22Rv1 (cell line): ENCODE results near the gene IP6K3.
A peak's percentile ranks its signal among the peaks of the same experiment; 100 is the strongest.

ENCODE experiments used
- H3K27ac ChIP-seq: fragments of 450-650 bp; 2 replicates; pipeline ENCODE4 v1.5.1; 2017
- ZFX ChIP-seq: fragments of 450-650 bp; IDR thresholded peaks from 2 replicates; pipeline ENCODE4 v1.6.1; 2017; ENCODE audit warnings: antibody characterized with exemption, borderline replicate concordance
- TF ChIP-seq, protein P1 (sequence below): fragments of 450-650 bp; IDR thresholded peaks from 2 replicates; pipeline ENCODE4 v1.5.1; 2017; ENCODE audit warnings: mild to moderate bottlenecking

Gene IP6K3

DNA sequence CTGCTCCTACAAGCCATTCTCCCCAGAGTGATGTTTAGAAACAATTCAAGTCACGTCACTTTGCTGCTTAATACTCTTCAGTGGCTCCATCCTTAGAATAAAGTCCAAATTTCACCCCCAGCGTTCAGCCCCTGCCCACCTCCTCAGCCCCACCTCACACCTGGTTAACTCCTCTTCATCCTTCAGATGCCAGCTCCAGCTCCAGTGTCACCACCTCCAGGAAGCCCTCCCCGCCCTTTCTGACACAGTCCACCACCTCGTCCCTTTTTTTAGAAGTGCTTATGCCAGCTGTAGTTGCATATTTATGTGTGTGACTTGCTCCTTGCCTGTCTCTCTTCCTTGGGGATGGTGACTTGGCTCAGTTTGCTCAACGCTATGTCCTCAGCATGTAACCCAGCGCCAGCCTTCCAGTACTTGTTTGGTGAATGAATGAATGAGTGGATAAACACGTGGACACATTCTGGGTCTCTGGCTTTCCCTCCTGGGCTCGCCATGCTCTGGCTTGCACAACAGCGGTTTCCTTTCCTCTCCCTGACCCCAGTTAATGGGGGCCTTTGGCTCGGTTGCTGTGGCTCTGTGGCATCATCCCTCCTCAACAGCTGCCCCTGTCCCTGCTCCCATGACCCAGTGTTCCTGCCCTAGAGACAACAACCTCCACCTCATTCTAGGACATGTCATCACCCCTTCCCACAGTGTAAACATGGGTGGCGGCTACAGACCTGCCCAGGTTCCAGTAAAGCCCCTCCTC lies 3.7 kb upstream of the IP6K3 start:
- H3K27ac ChIP-seq, result no peak overlapping the region

DNA sequence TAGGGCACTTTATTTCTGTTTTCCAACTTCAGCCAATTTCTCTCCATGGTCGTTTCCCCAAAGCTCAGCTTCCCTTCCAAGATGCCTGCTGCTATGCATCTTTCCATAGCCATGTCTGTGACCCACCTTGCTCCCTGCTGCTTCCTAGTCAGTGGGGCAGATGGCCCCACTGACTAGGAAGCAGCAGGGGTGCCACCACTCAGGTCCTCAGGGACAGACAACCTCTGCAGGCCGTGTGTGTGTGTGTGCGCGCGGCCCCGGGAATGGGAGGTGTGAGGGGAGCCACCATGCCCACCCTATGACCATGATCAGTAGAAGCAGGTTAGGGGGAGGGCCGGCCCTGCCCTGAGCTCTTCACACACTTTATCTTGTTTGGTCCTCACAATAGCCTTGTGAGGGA lies 2.7 kb upstream of the IP6K3 start:
- H3K27ac ChIP-seq, result no peak overlapping the region
- TF ChIP-seq, protein P1, sequence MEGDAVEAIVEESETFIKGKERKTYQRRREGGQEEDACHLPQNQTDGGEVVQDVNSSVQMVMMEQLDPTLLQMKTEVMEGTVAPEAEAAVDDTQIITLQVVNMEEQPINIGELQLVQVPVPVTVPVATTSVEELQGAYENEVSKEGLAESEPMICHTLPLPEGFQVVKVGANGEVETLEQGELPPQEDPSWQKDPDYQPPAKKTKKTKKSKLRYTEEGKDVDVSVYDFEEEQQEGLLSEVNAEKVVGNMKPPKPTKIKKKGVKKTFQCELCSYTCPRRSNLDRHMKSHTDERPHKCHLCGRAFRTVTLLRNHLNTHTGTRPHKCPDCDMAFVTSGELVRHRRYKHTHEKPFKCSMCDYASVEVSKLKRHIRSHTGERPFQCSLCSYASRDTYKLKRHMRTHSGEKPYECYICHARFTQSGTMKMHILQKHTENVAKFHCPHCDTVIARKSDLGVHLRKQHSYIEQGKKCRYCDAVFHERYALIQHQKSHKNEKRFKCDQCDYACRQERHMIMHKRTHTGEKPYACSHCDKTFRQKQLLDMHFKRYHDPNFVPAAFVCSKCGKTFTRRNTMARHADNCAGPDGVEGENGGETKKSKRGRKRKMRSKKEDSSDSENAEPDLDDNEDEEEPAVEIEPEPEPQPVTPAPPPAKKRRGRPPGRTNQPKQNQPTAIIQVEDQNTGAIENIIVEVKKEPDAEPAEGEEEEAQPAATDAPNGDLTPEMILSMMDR, result no peak
- TF ChIP-seq ZFX, result no peak

More for the DNA sequence above, 3.7 kb upstream of the IP6K3 start:
- TF ChIP-seq, protein P1, result no peak
- no peak for TF ChIP-seq ZFX

DNA sequence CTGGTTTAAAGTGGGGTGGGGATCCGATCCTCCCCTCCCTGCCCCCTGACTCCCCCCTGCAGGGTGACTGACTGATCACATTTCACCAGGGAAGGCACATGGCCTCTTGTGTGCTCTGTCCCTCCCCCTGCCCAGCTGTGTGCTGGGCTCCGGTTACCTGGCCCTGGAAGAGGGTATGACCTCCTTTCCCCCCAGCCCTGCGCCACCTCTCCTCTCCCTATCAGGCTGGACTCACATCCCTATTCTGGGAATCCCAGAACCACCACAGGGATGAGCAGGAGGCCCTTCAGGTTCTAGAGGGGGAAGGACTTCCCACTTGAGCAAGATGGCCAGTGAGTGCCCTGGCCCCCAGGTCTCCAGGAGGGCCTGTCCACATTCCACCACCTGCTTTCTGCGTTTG lies 2.1 kb upstream of the IP6K3 start:
- H3K27ac ChIP-seq, result no peak overlapping the region
- TF ChIP-seq, protein P1, result no peak
- no peak for TF ChIP-seq ZFX

DNA sequence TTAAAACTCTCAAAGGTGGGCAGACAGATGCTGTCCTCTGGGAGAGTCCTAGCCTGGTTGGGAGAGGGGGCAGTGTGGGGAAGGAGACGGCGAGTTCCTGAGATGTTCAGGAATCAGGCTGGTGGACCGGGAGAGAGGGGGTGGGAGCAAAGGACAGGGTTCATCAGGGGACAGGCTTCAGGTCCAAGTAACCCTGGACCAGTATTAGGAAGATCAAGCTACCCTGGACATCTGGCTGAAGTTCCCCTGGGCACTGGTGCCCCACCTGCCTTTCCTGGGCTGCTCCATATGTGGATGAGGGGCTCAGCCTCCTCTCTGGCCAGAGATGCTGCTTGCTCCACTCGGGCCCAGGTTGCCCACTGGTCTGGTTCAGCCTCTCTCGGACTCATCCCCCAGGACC lies 1.1 kb upstream of the IP6K3 start:
- no peak overlapping the region for H3K27ac ChIP-seq
- TF ChIP-seq, protein P1, result no peak
- no peak for TF ChIP-seq ZFX

DNA sequence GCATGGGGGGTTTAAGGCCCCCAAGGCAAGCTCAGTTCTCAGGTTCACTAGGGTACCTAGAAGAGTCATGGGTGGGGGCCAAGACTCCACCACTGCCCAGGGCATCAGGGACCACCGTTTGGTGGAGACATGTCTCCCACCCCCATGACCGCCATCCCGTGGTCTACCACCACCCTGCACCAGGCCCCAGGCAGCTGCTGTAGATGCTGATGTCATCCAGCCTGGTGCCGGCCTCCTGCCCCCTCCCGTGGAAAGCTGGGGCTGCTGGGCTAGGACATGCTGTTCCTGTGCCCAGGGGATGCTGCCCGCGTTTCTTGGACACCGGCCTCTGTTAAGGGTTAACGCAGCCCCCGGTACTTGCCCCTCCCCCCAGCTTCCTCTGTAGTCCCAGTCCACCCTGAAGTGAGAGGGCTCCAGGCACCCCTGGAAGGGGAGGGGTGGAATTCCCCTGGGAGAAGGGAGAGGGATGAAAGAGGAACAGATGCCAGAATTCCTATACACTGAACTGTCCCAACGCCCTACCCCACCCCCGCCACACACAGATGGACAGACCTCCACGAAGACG lies 587 bp downstream of the IP6K3 start:
- TF ChIP-seq, protein P1, result no peak
- no peak for TF ChIP-seq ZFX

DNA sequence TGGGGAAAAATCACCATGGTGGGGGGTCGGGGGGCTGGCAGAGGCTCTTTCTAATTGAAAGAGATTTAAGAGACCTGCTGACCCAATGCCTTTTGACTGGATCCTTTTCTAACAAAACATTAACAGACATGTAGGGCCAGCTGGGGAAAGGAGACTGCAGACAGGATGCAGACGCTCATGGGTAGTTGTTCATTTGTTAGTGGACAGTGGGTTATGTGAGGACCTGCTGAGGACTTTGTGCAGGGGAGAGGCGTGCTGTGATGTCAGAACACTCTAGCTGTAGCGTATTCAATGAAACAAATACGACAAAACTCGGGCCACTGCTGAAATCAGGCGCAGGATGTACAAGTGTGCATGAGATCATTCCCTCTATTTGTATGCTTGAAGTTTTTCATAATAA lies 1.2 kb downstream of the IP6K3 start:
- H3K27ac ChIP-seq, result peak overlapping the region; percentile 48

More for the DNA sequence above, 587 bp downstream of the IP6K3 start:
- H3K27ac ChIP-seq, result no peak overlapping the region

DNA sequence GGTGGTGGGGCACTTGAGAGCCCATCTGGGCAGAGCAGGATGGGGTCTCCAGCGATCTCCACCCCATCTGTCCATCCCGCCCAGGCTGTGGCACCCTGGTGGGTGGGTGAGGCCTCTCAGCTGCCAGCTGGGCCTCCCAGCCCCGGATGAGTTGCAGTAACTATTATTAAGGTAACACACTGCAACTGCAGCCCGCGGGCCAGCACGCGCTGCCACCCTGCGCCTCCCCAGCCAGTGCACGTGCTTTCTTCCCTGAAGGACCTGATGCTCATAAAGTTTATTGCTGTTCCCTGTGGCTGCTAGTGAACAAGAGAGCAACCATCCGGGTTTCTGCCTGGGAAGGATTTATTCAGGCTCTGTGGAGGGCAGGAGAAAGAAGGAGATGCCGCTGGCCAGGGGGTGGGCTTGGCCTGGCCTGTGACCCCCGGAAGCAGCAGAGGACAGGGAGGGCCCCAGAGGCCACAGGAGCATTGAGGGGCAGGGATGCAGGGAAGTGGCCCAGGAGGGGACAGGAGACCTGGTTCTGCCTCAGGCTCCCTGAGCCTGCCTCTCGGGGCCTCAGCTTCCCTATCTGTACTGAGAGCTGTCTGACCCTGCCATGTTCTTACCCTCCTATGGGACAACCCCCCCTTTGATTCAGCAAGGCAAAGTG lies 1.7 kb downstream of the IP6K3 start:
- TF ChIP-seq, protein P1, result no peak
- TF ChIP-seq ZFX, result no peak
- H3K27ac ChIP-seq, result peak overlapping the region; percentile 48

More for the DNA sequence above, 1.2 kb downstream of the IP6K3 start:
- no peak for TF ChIP-seq ZFX
